H1 (cell line): ENCODE data around the gene ELP4. TPM values are rescaled to one million over a fixed set of nuclear protein-coding genes. Genes with fewer than 3 reads are reported as not detected.

Source experiments
- CTBP2 ChIP-seq: IDR thresholded peaks from 2 replicates; pipeline ENCODE4 v1.7.0; 2011; ENCODE audit warnings: borderline replicate concordance, mild to moderate bottlenecking, moderate library complexity, mixed read lengths, low read length; ENCODE audit not compliant: insufficient read depth, insufficient read length
- GTF2F1 ChIP-seq: IDR thresholded peaks from 2 replicates; pipeline ENCODE4 v1.6.1; 2012; ENCODE audit warnings: low read depth, low read length, improper control_type of control experiment, borderline replicate concordance
- KDM5A ChIP-seq: fragments of 200-600 bp; IDR thresholded peaks from 2 replicates; pipeline ENCODE4 v1.7.1; 2012; ENCODE audit warnings: mild to moderate bottlenecking, low read length, inconsistent platforms, mixed read lengths
- MAFK ChIP-seq: IDR thresholded peaks from 2 replicates; pipeline ENCODE4 v1.6.1; 2012; ENCODE audit warnings: low read depth, mild to moderate bottlenecking, improper control_type of control experiment, low read length
- SRF ChIP-seq: IDR thresholded peaks from 2 replicates; pipeline ENCODE4 v1.6.1; 2011; ENCODE audit warnings: mild to moderate bottlenecking, low read depth, low read length, moderate library complexity
- polyA plus RNA-seq, 7 experiments: library from polyadenylated mRNA; depleted of rRNA in 3 of 7; stranded (reverse) in 5 of 7; unstranded in 2 of 7; fragments of >200 nt in 5 of 7; fragments of 200-250 nt in 2 of 7; gene quantifications; 1 replicate in 5 of 7; 2 replicates in 1 of 7; 4 replicates in 1 of 7; pipeline versions ENCODE4 v1.2.1 to v1.2.3, GENCODE V29; 2011 to 2013; ENCODE audit warnings: missing spikeins in 2 of 7, mixed read lengths in 2 of 7
- total RNA-seq: library from RNA; stranded (reverse); fragmentation: NEBNext Ultra II Directional; extraction: Animal tissue kit (Norgen Biotek cat#: 25700); gene quantifications from 2 replicates; pipeline ENCODE4 v1.2.1, GENCODE V29; 2021
- TF ChIP-seq, protein P1 (sequence below): IDR thresholded peaks from 2 replicates; pipeline ENCODE4 v1.6.1; 2012; ENCODE audit warnings: low read length, inconsistent platforms
- TF ChIP-seq, protein P2 (sequence below): IDR thresholded peaks from 2 replicates; pipeline ENCODE4 v1.6.1; 2012; ENCODE audit warnings: inconsistent platforms

ELP4 gene
- total and polyA plus RNA-seq, 2 of the 8 experiments (the other 6 are each of a cell fraction or from before 2014, with no cell fraction given) = 14.0 to 18.6 TPM

DNA sequence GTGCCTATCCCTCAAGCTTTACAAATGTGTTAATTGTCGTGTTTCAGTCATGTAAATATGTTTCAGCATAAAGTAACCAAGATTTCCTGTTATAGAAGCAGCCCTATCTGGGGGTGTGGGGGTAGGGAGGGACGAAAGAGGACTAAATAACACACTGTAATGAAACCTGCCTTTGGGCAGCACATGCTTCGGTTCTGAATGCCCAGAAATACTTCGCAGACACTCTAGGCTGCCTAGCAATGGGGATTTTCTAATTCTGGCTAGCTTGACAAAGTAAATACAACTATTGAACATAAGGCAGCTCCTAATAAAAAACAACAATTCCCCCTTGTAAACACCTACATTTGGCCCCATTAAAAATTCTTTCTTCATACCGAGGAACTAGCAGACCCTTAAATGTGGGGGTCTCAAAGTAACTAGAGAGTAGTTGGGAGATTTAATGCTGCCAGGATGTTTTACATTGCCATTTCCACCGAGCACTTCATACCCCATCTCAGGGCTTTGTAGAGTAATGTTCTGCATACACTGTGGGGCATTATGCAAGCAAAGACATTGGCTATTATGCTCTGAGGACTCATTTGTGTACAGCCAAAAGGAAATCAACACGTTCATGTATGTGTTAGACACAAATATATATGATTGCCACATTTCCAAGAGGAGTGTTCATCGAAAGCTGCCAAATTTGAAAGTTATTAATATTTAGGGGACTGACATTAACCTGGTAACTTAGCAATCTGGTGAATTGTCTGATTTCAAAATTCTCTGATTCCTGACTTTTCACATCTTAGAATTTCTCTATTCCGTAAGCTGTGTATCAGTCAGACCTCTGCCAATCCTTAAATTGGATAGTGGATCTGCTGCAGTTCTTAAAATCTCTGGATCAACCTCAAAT, 259.4 kb downstream of the ELP4 start (continued):
- TF ChIP-seq KDM5A = no peak
- TF ChIP-seq MAFK = no peak
- TF ChIP-seq, protein P1, sequence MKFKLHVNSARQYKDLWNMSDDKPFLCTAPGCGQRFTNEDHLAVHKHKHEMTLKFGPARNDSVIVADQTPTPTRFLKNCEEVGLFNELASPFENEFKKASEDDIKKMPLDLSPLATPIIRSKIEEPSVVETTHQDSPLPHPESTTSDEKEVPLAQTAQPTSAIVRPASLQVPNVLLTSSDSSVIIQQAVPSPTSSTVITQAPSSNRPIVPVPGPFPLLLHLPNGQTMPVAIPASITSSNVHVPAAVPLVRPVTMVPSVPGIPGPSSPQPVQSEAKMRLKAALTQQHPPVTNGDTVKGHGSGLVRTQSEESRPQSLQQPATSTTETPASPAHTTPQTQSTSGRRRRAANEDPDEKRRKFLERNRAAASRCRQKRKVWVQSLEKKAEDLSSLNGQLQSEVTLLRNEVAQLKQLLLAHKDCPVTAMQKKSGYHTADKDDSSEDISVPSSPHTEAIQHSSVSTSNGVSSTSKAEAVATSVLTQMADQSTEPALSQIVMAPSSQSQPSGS = no peak
- TF ChIP-seq CTBP2 = no peak
- no peak for TF ChIP-seq GTF2F1
- TF ChIP-seq SRF = no peak
- TF ChIP-seq, protein P2, sequence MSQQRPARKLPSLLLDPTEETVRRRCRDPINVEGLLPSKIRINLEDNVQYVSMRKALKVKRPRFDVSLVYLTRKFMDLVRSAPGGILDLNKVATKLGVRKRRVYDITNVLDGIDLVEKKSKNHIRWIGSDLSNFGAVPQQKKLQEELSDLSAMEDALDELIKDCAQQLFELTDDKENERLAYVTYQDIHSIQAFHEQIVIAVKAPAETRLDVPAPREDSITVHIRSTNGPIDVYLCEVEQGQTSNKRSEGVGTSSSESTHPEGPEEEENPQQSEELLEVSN = no peak
